Ovary (tissue), 9 donors: ENCODE data around the gene CACNA2D3. TPM values are rescaled to one million over a fixed set of nuclear protein-coding genes. Genes with fewer than 3 reads are reported as not detected.

Source experiments
- DNase-seq, 5 donors: peaks; one replicate each; pipeline ENCODE4 v3.0.0-alpha.2; 2019 to 2020
- H3K27ac ChIP-seq, 2 donors: fragments of 200-600 bp; one replicate each; pipeline versions ENCODE4 v1.5.1 to v1.8.0; 2019 to 2022
- H3K27me3 ChIP-seq: fragments of 200-600 bp; one replicate; pipeline ENCODE4 v1.8.0; 2022
- H3K36me3 ChIP-seq: fragments of 200-600 bp; sonication (generic); one replicate; pipeline ENCODE4 v1.5.1; 2019
- H3K4me1 ChIP-seq: one replicate; pipeline ENCODE4 v1.8.1; 2013; ENCODE audit warnings: mild to moderate bottlenecking, moderate library complexity; ENCODE audit not compliant: insufficient read depth
- H3K4me3 ChIP-seq: fragments of 200-600 bp; sonication (generic); one replicate; pipeline ENCODE4 v1.5.1; 2017
- H3K9me3 ChIP-seq, 2 donors: fragments of 200-600 bp in 1 of 2; sonication (generic) in 1 of 2; one replicate each; pipeline versions ENCODE4 v1.5.1 to v1.8.1; 2013 to 2019; ENCODE audit warnings: mild to moderate bottlenecking in 1 of 2, moderate library complexity in 1 of 2
- EP300 ChIP-seq: sonication (generic); formaldehyde crosslinking; IDR thresholded peaks from one replicate; pipeline ENCODE4 v1.6.1; 2017; ENCODE audit warnings: antibody characterized with exemption
- POLR2A ChIP-seq: fragments of 450-650 bp; IDR thresholded peaks from one replicate; pipeline ENCODE4 v1.6.1; 2017; ENCODE audit warnings: antibody characterized with exemption, mild to moderate bottlenecking, moderate library complexity
- WGBS, 3 donors: extraction: QIAGEN DNeasy Blood & Tissue Kit in 1 of 3; methylation state at CpG; one replicate each; pipeline versions ENCODE4 v1.1.5 to v1.1.7; 2013 to 2017; 5-methylcytosine and 5-hydroxymethylcytosine counted together
- intact Hi-C, 4 donors: fragments of 100-400 bp; cut with DNase I; formaldehyde crosslinking; loops; one replicate each; pipeline versions ENCODE4 v1.11.0 to v1.15.1; 2022 to 2023
- polyA plus RNA-seq, 2 donors: library from polyadenylated mRNA; stranded (reverse); fragments of 200-250 nt in 1 of 2; fragments of 350-450 nt in 1 of 2; fragmentation: Illumina TruSeq in 1 of 2; extraction: RNeasy Lipid Tissue Mini Kit (QIAGEN cat#74804) in 1 of 2; gene quantifications; one replicate each; pipeline ENCODE4 v1.2.3, GENCODE V29; 2013 to 2014
- total RNA-seq, 7 donors: library from RNA; depleted of rRNA in 2 of 7; stranded (reverse); fragments of >200 nt in 2 of 7; fragmentation: NEBNext Ultra II Directional in 3 of 7; extraction: Animal tissue kit (Norgen Biotek cat#: 25700) in 3 of 7; gene quantifications; one replicate each; pipeline versions ENCODE4 v1.1.0 to v1.2.4, GENCODE V29; 2016 to 2023
- TF ChIP-seq, protein P1 (sequence below), 3 donors: fragments of 450-650 bp in 2 of 3; fragments of 200-600 bp in 1 of 3; IDR thresholded peaks; one replicate each; pipeline versions ENCODE4 v1.5.1 to v1.8.0; 2016 to 2022; ENCODE audit warnings: antibody characterized with exemption in 3 of 3, mild to moderate bottlenecking in 1 of 3
- donor health status: DM: no; HTN: no; CAD: no; lungs with moderate emphysema.
- donor health status: DM: no; HTN: no; CAD: no.
- donor health status: Bipolar disorder and iron deficiency.
- donor health status: DM: yes; HTN: yes; CAD: no.
- donor health status: DM: no; HTN: no; CAD: no.
- donor health status: DM: yes; HTN: yes; CAD: no.

Gene CACNA2D3
- total and polyA plus RNA-seq, 9 donors = 2.0 to 10.1 (median 4.7) TPM

DNA sequence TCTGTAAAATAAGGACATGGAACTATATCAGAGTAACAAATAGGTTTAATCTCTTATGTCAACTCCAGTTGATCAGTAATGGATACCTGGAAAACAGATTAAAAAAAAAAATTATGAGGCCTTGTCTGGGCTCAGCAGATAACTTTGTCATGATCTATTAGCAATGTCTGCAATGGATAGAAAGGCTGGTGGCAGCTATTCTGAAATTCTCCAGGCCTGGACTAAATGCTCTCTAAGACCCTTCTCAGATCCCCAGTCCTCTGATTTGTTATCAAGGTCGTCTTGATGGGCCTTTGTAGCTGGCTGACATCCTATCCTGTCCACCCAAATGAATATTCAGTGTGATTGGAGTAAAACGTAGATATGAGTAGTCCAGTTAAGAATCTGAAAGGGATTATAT, 791.8 kb downstream of the CACNA2D3 start:
- WGBS, 3 donors = 72 to 73% (median 73%) methylated on average over 2 of the region's 2 CpGs
- H3K27me3 ChIP-seq = no peaks in the 10 kb centered on the region
- no peak for DNase-seq
- H3K36me3 ChIP-seq = no peaks in the 10 kb centered on the region
- no peaks in the 10 kb centered on the region for H3K9me3 ChIP-seq
- TF ChIP-seq, protein P1, sequence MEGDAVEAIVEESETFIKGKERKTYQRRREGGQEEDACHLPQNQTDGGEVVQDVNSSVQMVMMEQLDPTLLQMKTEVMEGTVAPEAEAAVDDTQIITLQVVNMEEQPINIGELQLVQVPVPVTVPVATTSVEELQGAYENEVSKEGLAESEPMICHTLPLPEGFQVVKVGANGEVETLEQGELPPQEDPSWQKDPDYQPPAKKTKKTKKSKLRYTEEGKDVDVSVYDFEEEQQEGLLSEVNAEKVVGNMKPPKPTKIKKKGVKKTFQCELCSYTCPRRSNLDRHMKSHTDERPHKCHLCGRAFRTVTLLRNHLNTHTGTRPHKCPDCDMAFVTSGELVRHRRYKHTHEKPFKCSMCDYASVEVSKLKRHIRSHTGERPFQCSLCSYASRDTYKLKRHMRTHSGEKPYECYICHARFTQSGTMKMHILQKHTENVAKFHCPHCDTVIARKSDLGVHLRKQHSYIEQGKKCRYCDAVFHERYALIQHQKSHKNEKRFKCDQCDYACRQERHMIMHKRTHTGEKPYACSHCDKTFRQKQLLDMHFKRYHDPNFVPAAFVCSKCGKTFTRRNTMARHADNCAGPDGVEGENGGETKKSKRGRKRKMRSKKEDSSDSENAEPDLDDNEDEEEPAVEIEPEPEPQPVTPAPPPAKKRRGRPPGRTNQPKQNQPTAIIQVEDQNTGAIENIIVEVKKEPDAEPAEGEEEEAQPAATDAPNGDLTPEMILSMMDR (IDR thresholded peaks at IDR 0.05) = no peak
- TF ChIP-seq POLR2A (no peak), EP300 (no peak)
- intact Hi-C loops = no loop called here
- H3K4me3 ChIP-seq = no peak overlapping the region
- no peak overlapping the region for H3K27ac ChIP-seq
- peaks cover 2% of the 10 kb centered on the region for H3K4me1 ChIP-seq

DNA sequence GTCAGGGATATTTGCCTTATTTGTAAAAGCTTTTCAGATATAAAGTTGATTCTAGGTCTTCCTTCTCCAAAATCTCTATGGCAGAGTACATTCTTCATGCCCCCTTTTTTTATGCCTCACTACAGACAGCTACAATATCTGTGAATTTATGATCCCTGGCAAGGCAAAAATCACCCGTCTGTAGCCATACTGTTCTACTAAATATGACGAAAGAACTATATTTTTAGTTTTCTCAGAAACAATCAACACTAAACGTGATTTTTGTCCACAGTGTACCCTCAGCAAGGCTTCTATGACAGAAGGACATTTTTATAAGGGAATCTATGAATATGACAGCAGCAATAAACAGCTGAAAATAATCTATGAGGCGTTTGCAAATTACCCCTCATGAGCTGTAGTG, 792.8 kb downstream of the CACNA2D3 start:
- Histone ChIP-seq H3K4me1 (peaks cover 2% of the 10 kb centered on the region), H3K27me3 (no peaks in the 10 kb centered on the region), H3K36me3 (no peaks in the 10 kb centered on the region), H3K27ac (no peak overlapping the region), H3K9me3 (no peaks in the 10 kb centered on the region), H3K4me3 (no peak overlapping the region)
- 40 to 52% (median 40%) methylated on average over 4 of the region's 4 CpGs for WGBS, 3 donors
- DNase-seq = no peak
- intact Hi-C loops = no loop called here
- TF ChIP-seq, protein P1 (IDR thresholded peaks at IDR 0.05) = no peak
- TF ChIP-seq EP300 (no peak), POLR2A (no peak)

DNA sequence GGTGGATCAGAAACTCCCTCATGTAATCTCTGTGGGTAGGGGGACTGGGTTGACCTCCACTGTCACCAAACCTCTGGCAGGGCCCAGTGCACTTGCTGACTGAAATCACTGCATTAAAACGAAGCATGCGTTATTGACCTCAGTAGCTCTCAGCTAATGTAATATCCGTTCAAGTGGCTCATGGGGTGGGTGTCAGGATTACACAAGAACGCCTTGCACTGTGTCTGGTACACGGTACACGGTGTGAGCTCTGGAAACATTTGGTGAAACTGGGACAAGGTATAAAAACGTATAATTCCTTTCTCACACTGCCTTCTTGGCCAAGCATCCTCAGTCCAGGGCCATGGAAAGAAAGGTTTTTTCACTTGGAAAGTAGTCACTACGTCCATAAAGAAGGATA, 793.6 kb downstream of the CACNA2D3 start:
- WGBS, 3 donors = 92 to 94% (median 93%) methylated on average over 8 of the region's 8 CpGs

DNA sequence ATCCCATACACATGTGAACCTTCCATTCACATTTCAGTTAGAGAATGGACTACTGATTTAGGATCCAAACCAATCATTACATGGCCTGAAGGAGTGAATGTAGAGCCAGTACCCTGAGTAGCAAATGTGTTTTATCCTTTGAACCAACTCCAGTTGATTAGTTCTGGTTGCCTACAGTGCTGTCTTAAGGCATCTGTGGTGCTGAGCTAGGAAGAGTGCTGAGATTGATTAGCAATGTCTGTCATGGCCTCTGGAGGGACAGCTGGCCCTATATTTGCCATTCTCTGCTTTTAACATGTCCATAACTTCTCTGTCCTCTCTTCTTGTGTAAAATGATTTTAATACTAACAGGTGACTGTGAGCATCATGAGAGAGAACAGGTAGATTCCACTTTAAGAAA, 794.4 kb downstream of the CACNA2D3 start:
- H3K27me3 ChIP-seq = no peaks in the 10 kb centered on the region
- no peaks in the 10 kb centered on the region for H3K36me3 ChIP-seq
- no peak overlapping the region for H3K27ac ChIP-seq
- no peak for DNase-seq
- H3K4me1 ChIP-seq = peaks cover 2% of the 10 kb centered on the region
- TF ChIP-seq POLR2A (no peak), EP300 (no peak)
- TF ChIP-seq, protein P1 (IDR thresholded peaks at IDR 0.05) = no peak
- H3K4me3 ChIP-seq = no peak overlapping the region
- intact Hi-C loops = no loop called here
- no peaks in the 10 kb centered on the region for H3K9me3 ChIP-seq

More for the DNA sequence above, 793.6 kb downstream of the CACNA2D3 start:
- Histone ChIP-seq H3K27me3 (no peaks in the 10 kb centered on the region), H3K36me3 (no peaks in the 10 kb centered on the region), H3K4me3 (no peak overlapping the region), H3K27ac (no peak overlapping the region), H3K9me3 (no peaks in the 10 kb centered on the region), H3K4me1 (peaks cover 2% of the 10 kb centered on the region)
- intact Hi-C loops = no loop called here
- no peak for DNase-seq
- TF ChIP-seq POLR2A (no peak), EP300 (no peak)
- TF ChIP-seq, protein P1 (IDR thresholded peaks at IDR 0.05) = no peak

DNA sequence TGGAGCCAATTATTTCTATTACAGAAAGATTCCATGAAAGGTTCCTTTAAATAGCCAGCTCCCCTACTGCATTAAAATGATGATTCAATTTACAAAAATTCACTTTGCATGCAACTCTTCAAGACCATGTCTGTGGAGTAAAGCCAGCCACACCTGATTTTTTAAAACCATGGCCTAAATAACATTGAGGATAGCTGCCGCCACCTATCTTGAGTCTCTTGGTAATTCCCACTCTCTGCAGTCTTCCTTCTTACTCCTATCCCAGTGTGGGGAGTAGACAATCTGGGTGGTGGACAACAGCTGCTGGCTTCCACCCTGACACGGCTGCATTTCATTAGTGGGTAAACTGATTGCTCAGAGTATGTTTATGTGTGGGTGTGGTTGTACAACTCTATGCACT, 794.8 kb downstream of the CACNA2D3 start:
- TF ChIP-seq, protein P1 (IDR thresholded peaks at IDR 0.05) = no peak
- TF ChIP-seq EP300 = no peak
- no peak for TF ChIP-seq POLR2A
- WGBS, 3 donors = 87 to 92% (median 90%) methylated on average over 2 of the region's 2 CpGs
- intact Hi-C loops = no loop called here

More for the DNA sequence above, 794.8 kb downstream of the CACNA2D3 start:
- peaks cover 2% of the 10 kb centered on the region for H3K4me1 ChIP-seq
- no peak overlapping the region for H3K4me3 ChIP-seq
- H3K9me3 ChIP-seq = no peaks in the 10 kb centered on the region
- no peak for DNase-seq
- H3K27me3 ChIP-seq = no peaks in the 10 kb centered on the region
- H3K27ac ChIP-seq = no peak overlapping the region
- H3K36me3 ChIP-seq = no peaks in the 10 kb centered on the region
